Retinal pigment epithelial cell (primary cell): ENCODE results near the gene TTLL8.

Source experiments
- DNase-seq: peaks from one replicate; pipeline ENCODE4 v3.0.0-alpha.2; 2010; ENCODE audit warnings: low read depth
- H3K4me3 ChIP-seq: 2 replicates; pipeline ENCODE4 v1.5.1; 2011; ENCODE audit warnings: mild to moderate bottlenecking, low read length, control low read depth, moderate library complexity
- TF ChIP-seq, protein P1 (sequence below): conservative IDR thresholded peaks from 2 replicates; pipeline ENCODE4 v1.5.1; 2011; ENCODE audit warnings: low read depth, low read length, control low read depth, inconsistent platforms

The TTLL8 gene

DNA sequence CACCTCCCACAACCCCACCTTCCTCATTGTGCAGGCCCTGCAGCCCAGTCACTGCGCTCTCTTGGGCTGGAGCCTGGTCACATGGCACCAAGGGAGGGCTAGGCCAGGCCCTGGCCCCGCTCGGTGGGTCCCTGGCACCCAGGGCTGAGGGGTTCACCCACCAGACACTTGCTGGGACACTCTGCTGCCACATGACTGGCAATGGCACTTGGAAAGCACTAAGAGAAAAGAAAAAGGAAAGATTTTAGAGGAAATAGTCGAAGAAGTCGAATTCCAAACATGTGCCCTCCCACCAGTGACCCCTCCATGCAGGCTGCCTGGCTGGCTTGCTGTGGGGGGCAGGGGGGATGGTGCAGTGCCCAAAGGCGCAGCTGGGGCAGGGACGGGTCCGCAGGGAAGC, 12.3 kb upstream of the TTLL8 start:
- H3K4me3 ChIP-seq: no peak overlapping the region
- TF ChIP-seq, protein P1, sequence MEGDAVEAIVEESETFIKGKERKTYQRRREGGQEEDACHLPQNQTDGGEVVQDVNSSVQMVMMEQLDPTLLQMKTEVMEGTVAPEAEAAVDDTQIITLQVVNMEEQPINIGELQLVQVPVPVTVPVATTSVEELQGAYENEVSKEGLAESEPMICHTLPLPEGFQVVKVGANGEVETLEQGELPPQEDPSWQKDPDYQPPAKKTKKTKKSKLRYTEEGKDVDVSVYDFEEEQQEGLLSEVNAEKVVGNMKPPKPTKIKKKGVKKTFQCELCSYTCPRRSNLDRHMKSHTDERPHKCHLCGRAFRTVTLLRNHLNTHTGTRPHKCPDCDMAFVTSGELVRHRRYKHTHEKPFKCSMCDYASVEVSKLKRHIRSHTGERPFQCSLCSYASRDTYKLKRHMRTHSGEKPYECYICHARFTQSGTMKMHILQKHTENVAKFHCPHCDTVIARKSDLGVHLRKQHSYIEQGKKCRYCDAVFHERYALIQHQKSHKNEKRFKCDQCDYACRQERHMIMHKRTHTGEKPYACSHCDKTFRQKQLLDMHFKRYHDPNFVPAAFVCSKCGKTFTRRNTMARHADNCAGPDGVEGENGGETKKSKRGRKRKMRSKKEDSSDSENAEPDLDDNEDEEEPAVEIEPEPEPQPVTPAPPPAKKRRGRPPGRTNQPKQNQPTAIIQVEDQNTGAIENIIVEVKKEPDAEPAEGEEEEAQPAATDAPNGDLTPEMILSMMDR: no peak
- no peak for DNase-seq

DNA sequence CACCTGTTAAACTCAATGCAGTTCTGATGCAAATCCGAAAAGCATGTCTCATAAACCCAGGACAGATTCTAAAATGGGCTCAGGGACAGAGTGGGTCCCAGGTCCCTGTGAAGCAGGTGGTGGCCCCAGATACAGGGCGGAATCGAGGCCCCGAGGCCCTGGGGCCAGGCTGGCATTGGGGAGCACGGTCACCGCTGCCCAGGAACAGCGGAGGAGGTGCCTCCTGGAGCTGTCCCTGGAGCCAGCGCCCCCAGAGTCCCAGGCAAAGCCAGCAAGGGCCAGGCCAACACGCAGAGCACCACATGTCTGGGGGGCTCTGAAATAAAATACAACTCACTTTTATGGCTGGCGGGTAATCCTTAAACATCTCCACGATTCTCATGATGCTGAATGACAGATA, 10.0 kb upstream of the TTLL8 start:
- H3K4me3 ChIP-seq: no peak overlapping the region
- no peak for DNase-seq
- TF ChIP-seq, protein P1: no peak

GRCh38 chr22:50067244-50067643, 9.1 kb upstream of the TTLL8 start:
- TF ChIP-seq, protein P1: no peak
- no peak overlapping the region for H3K4me3 ChIP-seq
- DNase-seq: no peak

GRCh38 chr22:50064453-50064852, 6.4 kb upstream of the TTLL8 start:
- TF ChIP-seq, protein P1: no peak
- no peak for DNase-seq
- H3K4me3 ChIP-seq: no peak overlapping the region

GRCh38 chr22:50063589-50064393, 5.7 kb upstream of the TTLL8 start:
- TF ChIP-seq, protein P1: no peak
- no peak for DNase-seq
- no peak overlapping the region for H3K4me3 ChIP-seq

DNA sequence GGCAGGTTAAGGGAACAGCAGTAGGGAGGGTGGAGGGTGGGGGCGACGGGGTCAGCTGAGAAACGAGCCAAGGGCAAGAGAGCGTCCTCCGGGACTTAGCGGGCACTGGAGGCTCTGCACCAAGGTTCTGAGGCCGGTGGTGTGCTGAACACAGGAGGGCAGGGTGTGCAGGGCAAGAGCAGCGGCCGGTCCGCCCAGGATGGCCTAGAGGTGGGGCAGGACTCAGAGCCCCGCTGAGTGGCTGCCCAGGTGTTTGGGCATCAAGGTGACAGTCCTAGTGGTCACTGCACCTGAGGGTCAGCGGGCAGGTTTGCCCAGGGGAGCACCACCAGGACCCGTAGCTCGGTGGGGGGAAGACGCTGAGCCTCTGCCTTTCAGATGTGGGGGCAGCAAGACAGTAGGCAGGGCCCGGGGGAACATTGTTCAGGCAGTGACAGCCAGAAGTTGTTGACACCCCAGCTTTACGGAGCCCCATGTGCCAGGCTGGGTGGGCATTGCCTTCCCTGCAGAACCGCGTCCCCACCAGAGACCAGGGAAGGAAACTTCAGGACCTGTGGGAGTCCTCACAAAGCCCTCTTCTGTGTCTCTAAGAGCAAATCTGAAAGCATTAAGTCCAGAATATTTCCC, 4.5 kb upstream of the TTLL8 start:
- TF ChIP-seq, protein P1: no peak
- no peak overlapping the region for H3K4me3 ChIP-seq
- DNase-seq: no peak
